Nephron progenitor cell (in vitro differentiated cells): ENCODE results near the gene EXOC4.

Experiments used
- DNase-seq: peaks from one replicate; pipeline ENCODE4 v3.0.0; 2021
- H3K27ac Mint-ChIP-seq: 2 replicates; pipeline ENCODE4 v1.8.0; 2021; ENCODE audit warnings: mild to moderate bottlenecking, moderate library complexity, mixed read lengths
- H3K27me3 Mint-ChIP-seq: 2 replicates; pipeline ENCODE4 v1.8.0; 2021; ENCODE audit warnings: mild to moderate bottlenecking, low read depth, mixed read lengths; ENCODE audit not compliant: poor library complexity
- H3K36me3 Mint-ChIP-seq: 2 replicates; pipeline ENCODE4 v1.8.0; 2021; ENCODE audit warnings: low read depth, mixed read lengths
- H3K4me1 Mint-ChIP-seq: 2 replicates; pipeline ENCODE4 v1.8.0; 2021; ENCODE audit warnings: mixed read lengths
- H3K4me3 Mint-ChIP-seq: 2 replicates; pipeline ENCODE4 v1.8.0; 2021; ENCODE audit warnings: mild to moderate bottlenecking, moderate library complexity, mixed read lengths
- H3K9me3 Mint-ChIP-seq: 2 replicates; pipeline ENCODE4 v1.8.0; 2021; ENCODE audit warnings: mild to moderate bottlenecking, moderate library complexity, mixed read lengths
- TF ChIP-seq, protein P1 (sequence below): fragments of 200-600 bp; sonication (generic); IDR thresholded peaks from 2 replicates; pipeline ENCODE4 v1.5.0; 2021; ENCODE audit warnings: antibody characterized with exemption

The EXOC4 gene

DNA sequence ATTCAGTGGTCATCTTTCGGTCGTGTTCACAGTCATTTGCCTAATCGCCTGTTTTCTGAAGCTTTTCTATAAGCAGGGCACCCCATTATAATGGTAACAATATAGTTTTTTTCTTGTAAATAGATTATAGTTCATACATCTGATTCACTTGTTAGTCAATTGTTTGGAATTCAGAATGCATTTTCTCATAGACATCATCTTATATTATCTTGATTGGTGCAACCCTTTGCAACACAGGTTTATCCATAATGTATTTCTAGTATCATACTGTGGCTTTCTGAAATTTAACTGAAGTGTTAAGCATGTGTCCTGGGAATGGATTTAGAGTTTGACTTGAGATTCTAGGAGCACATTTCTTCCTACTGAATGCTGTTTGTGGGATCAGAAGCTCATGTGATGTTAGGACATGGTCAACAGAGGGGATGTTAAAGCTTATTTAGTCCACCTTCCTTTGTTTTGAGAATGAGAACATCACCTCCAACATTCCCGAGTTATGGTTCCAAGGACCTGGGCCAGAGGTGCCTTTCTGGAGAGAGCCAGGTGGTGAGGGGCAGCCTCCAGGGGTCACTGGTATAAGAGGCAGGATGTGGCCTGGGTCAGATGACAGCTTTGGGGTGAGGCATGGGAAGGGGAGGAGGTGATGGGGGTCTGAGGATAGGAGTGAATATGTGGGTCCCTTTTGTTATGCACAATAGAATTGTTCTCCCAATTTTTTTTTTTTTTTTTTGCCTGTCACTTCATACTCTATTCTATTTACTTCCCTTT lies 415.6 kb downstream of the EXOC4 start:
- Mint-ChIP-seq H3K36me3 (peaks cover 5% of the 10 kb centered on the region), H3K4me3 (no peak overlapping the region), H3K4me1 (peaks cover 22% of the 10 kb centered on the region), H3K27ac (no peak overlapping the region), H3K27me3 (no peaks in the 10 kb centered on the region), H3K9me3 (no peaks in the 10 kb centered on the region)
- no peak for DNase-seq
- TF ChIP-seq, protein P1, sequence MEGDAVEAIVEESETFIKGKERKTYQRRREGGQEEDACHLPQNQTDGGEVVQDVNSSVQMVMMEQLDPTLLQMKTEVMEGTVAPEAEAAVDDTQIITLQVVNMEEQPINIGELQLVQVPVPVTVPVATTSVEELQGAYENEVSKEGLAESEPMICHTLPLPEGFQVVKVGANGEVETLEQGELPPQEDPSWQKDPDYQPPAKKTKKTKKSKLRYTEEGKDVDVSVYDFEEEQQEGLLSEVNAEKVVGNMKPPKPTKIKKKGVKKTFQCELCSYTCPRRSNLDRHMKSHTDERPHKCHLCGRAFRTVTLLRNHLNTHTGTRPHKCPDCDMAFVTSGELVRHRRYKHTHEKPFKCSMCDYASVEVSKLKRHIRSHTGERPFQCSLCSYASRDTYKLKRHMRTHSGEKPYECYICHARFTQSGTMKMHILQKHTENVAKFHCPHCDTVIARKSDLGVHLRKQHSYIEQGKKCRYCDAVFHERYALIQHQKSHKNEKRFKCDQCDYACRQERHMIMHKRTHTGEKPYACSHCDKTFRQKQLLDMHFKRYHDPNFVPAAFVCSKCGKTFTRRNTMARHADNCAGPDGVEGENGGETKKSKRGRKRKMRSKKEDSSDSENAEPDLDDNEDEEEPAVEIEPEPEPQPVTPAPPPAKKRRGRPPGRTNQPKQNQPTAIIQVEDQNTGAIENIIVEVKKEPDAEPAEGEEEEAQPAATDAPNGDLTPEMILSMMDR: no peak

DNA sequence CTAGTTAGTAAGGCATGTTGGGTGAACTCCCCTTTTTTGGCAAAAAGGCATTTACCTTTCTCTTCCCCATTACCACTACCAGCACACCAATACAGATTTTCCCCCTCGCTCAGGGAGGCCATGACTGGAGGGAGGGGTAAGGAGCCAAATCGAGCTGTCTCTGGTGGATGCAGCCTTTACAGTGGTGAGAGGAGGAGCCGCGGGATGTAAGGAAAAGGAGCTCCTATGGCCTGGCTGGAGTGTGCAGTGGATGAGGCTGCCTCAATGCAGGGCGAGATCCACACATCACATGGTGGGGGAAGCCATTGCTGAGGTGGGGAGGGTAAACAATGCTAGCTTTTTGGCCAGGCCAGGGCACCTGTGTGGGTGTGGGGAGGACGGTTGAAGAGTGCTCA lies 416.2 kb downstream of the EXOC4 start:
- Mint-ChIP-seq H3K9me3 (no peaks in the 10 kb centered on the region), H3K27me3 (no peaks in the 10 kb centered on the region), H3K4me3 (no peak overlapping the region), H3K27ac (no peak overlapping the region), H3K4me1 (peaks cover 16% of the 10 kb centered on the region), H3K36me3 (peaks cover 5% of the 10 kb centered on the region)
- TF ChIP-seq, protein P1: no peak
- DNase-seq: no peak

DNA sequence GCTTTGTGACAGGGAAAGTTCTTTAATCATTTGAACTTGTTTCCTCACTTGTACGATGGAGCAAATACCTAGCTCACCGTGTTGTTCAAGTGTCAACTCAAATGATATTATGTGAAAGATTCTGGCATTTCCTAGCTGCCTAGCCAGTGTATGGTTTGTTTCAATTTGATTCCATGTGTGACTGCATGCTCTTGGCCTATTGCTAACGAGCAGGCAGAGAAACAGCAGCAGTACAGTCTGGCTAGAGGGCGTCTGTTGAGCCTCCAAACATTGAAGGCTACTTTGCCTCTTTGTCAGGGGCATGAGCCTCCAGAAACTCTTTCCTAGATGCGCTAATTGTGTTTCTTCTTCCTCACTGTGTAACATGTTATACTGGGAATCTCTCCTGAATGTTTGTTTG lies 417.4 kb downstream of the EXOC4 start:
- H3K36me3 Mint-ChIP-seq: peaks cover 5% of the 10 kb centered on the region
- H3K9me3 Mint-ChIP-seq: no peaks in the 10 kb centered on the region
- no peak overlapping the region for H3K27ac Mint-ChIP-seq
- TF ChIP-seq, protein P1: no peak
- H3K4me1 Mint-ChIP-seq: peaks cover 14% of the 10 kb centered on the region
- no peak overlapping the region for H3K4me3 Mint-ChIP-seq
- no peak for DNase-seq
- no peaks in the 10 kb centered on the region for H3K27me3 Mint-ChIP-seq

DNA sequence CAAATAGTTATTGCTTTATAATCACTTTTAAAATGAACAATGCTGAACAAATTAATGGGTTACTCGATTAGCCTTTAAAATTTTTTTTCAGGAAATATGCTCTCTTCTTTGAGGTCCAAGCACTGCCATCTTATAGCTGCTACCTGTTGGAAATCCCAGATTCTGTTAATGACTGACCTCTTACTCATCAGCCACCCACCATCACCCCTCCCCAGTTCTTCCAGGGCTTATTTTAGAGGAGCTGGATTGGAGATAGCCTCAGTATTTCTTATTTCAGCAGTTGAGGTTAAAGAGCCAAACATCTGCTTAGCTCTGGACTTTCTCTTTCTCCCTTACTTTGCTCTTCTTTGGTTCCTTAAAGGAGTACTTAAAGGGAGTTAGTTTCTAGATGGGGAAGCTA lies 420.0 kb downstream of the EXOC4 start:
- Mint-ChIP-seq H3K4me3 (no peak overlapping the region), H3K9me3 (no peaks in the 10 kb centered on the region)

DNA sequence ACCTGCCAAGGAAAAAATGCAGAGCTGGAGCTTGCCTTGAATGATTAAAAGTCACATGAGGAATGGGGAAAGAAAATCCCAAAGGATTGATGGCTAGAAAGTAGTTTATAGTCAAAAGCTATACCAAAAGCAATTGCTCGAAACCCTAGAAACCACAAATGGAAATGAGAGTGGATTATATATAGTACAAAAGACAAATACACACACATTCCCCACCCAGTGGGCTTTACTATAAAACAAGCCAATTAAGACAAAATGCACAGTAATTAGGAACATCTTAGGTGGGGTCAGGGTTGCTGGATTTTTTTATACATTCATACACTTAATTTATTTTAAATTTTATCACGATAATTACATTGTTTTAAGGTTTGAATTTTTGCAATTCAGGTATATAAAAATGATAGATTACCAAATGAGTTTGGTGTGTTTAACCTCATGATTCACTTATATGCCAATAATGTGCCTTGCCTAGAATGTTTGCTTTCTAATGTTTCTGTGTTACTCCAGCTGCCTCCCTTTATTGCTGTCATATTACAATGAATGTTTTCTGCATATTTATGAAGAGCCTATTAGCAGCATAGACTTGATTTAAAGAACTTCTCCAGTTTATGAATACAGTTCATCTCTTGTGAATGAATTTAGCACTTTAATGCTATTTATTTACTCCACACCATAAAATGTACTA lies 421.3 kb downstream of the EXOC4 start:
- H3K4me1 Mint-ChIP-seq: peaks cover 26% of the 10 kb centered on the region
- DNase-seq: no peak
- H3K27ac Mint-ChIP-seq: no peak overlapping the region
- TF ChIP-seq, protein P1: no peak
- no peak overlapping the region for H3K4me3 Mint-ChIP-seq
- H3K36me3 Mint-ChIP-seq: peaks cover 5% of the 10 kb centered on the region
- no peaks in the 10 kb centered on the region for H3K27me3 Mint-ChIP-seq
- H3K9me3 Mint-ChIP-seq: no peaks in the 10 kb centered on the region

More for the DNA sequence above, 420.0 kb downstream of the EXOC4 start:
- no peak overlapping the region for H3K27ac Mint-ChIP-seq
- H3K36me3 Mint-ChIP-seq: peaks cover 5% of the 10 kb centered on the region
- peaks cover 27% of the 10 kb centered on the region for H3K4me1 Mint-ChIP-seq
- no peaks in the 10 kb centered on the region for H3K27me3 Mint-ChIP-seq
- TF ChIP-seq, protein P1: no peak
- DNase-seq: no peak
